ENCODE measurements around the gene NLGN1. TPM values are rescaled to one million over a fixed set of nuclear protein-coding genes. Genes with fewer than 3 reads are reported as not detected.

Gene NLGN1
- total and polyA plus RNA-seq, 11 donors, result 1.8 to 27.6 (median 15.5) TPM

GRCh38 chr3:173465898-173466678 is 68.5 kb downstream of the NLGN1 start:
- H3K4me1 ChIP-seq, result peaks cover 0 to 12% (median 0%) of the 10 kb centered on the region in 12 donors
- no peak overlapping the region for H3K4me3 ChIP-seq
- DNase-seq (no peak), ATAC-seq (peak in 1 of 4 donors; percentile 47)
- no peaks in the 10 kb centered on the region for H3K36me3 ChIP-seq
- intact Hi-C loops (cut with DNase I), result no loop called here
- H3K27me3 ChIP-seq, result no peaks in the 10 kb centered on the region
- no peak for TF ChIP-seq POLR2A (IDR thresholded peaks at IDR 0.05)
- no peak for TF ChIP-seq CTCF (IDR thresholded peaks at IDR 0.05)
- no peaks in the 10 kb centered on the region for H3K9me3 ChIP-seq
- 70 to 72% (median 71%) methylated on average over 4 of the region's 4 CpGs for WGBS, 4 donors
- H3K27ac ChIP-seq, result no peak overlapping the region

- no peaks in the 10 kb centered on the region for H3K9me3 ChIP-seq
- intact Hi-C loops (cut with DNase I), result no loop called here
- no peak for DNase-seq
- no peaks in the 10 kb centered on the region for H3K36me3 ChIP-seq
- no peak for TF ChIP-seq CTCF (IDR thresholded peaks at IDR 0.05)
- no peak for TF ChIP-seq POLR2A (IDR thresholded peaks at IDR 0.05)
- H3K4me3 ChIP-seq, result no peak overlapping the region
- ATAC-seq, result peak in 1 of 4 donors; percentile 39
- H3K4me1 ChIP-seq, result peaks cover 0 to 12% (median 0%) of the 10 kb centered on the region in 12 donors
- H3K27me3 ChIP-seq, result no peaks in the 10 kb centered on the region
- no peak overlapping the region for H3K27ac ChIP-seq
Measured at GRCh38 chr3:173467501-173467900, 70.0 kb downstream of the NLGN1 start.

GRCh38 chr3:173473237-173473636 is 75.7 kb downstream of the NLGN1 start:
- no peak overlapping the region for H3K27ac ChIP-seq
- WGBS, 4 donors, result 71 to 78% (median 75%) methylated on average over 1 of the region's 1 CpG
- no peaks in the 10 kb centered on the region for H3K27me3 ChIP-seq
- H3K9me3 ChIP-seq, result peaks cover 0 to 10% (median 0%) of the 10 kb centered on the region in 12 donors
- peaks cover 0 to 4% (median 0%) of the 10 kb centered on the region in 12 donors for H3K4me1 ChIP-seq
- DNase-seq (no peak), ATAC-seq (no peak)
- no peak overlapping the region for H3K4me3 ChIP-seq
- intact Hi-C loops (cut with DNase I), result no loop called here
- TF ChIP-seq POLR2A (IDR thresholded peaks at IDR 0.05) (no peak), CTCF (IDR thresholded peaks at IDR 0.05) (no peak)
- H3K36me3 ChIP-seq, result no peaks in the 10 kb centered on the region

- Histone ChIP-seq H3K4me1 (no peaks in the 10 kb centered on the region), H3K27ac (no peak overlapping the region), H3K4me3 (no peak overlapping the region), H3K36me3 (no peaks in the 10 kb centered on the region), H3K27me3 (no peaks in the 10 kb centered on the region), H3K9me3 (peaks cover 0 to 10% (median 0%) of the 10 kb centered on the region in 12 donors)
- intact Hi-C loops (cut with DNase I), result no loop called here
- ATAC-seq (no peak), DNase-seq (no peak)
- TF ChIP-seq POLR2A (IDR thresholded peaks at IDR 0.05) (no peak), CTCF (IDR thresholded peaks at IDR 0.05) (no peak)
- WGBS, 4 donors, result 72 to 87% (median 76%) methylated on average over 2 of the region's 2 CpGs
Measured at GRCh38 chr3:173479301-173479700, 81.8 kb downstream of the NLGN1 start.

Measured in heart left ventricle (tissue), 16 donors.